Measurements from ENCODE around the gene VCAN. TPM values are rescaled to one million over a fixed set of nuclear protein-coding genes. Genes with fewer than 3 reads are reported as not detected.

VCAN gene
- total and polyA plus RNA-seq, 2 donors from 2014 or later, result 2.1 to 226 TPM

DNA sequence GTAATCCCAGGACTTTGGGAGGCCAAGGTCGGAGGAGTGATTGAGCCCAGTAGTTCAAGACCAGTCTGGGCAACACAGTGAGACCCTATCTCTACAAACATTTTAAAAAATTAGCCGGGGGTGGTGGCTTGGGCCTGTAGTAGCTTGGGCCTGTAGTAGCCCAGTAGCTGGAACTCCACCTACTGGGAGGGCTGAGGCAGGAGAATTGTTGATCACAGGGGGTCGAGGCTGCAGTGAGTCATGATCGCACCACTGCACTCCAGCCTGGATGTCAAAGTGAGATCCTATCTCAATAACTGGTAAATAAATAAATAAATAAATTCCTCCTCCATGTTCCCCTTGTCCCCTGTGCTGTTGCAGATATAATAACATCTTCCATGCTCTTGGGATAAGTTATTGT lies 14.3 kb downstream of the VCAN start:
- Histone ChIP-seq H3K27ac (ENCODE audit: low read depth in 2 of 2, low read length in 2 of 2) (no peak overlapping the region), H3K4me1 (ENCODE audit: control insufficient read depth in 2 of 3, insufficient read depth in 2 of 3, low read depth in 1 of 3, low read length in 3 of 3) (no peaks in the 10 kb centered on the region), H3K9me3 (ENCODE audit: control insufficient read depth in 2 of 3, insufficient read depth in 1 of 3, low read length in 3 of 3) (no peaks in the 10 kb centered on the region), H3K27me3 (ENCODE audit: control insufficient read depth, insufficient read depth, low read length) (no peaks in the 10 kb centered on the region), H3K9ac (ENCODE audit: low read length in 3 of 3) (no peak overlapping the region), H3K36me3 (ENCODE audit: control insufficient read depth in 2 of 3, insufficient read depth in 3 of 3, low read length in 3 of 3) (peaks cover 0 to 24% (median 0%) of the 10 kb centered on the region in 3 donors), H3K4me3 (ENCODE audit: low read length in 3 of 3) (no peak overlapping the region)
- DNase-seq (no peak), FAIRE-seq (no peak)
- intact Hi-C loops (cut with DNase I), result no loop called here
- no peak for TF ChIP-seq CTCF (IDR thresholded peaks at IDR 0.05; ENCODE audit: borderline replicate concordance, extremely low read depth, insufficient read depth)

DNA sequence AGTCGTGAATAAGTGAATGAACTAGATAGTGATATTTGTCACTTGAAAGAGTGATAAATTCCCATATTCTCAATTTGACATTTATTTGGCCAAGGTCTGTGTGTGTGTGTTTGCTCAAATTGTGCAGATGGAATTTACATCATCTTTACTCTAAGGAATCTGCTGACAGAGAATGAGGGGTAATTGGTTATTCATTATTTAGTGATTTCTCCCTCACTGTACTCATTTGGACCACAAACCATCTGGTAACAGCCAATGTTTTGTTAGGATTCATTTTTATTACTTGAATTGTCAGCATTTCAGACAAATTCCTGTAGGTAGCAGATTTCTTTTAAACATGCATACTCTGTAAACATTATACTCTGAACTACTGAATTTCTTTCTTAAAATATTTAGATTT lies 15.6 kb downstream of the VCAN start:
- FAIRE-seq (no peak), DNase-seq (no peak)
- Histone ChIP-seq H3K27me3 (ENCODE audit: control insufficient read depth, insufficient read depth, low read length) (no peaks in the 10 kb centered on the region), H3K4me1 (ENCODE audit: control insufficient read depth in 2 of 3, insufficient read depth in 2 of 3, low read depth in 1 of 3, low read length in 3 of 3) (no peaks in the 10 kb centered on the region), H3K36me3 (ENCODE audit: control insufficient read depth in 2 of 3, insufficient read depth in 3 of 3, low read length in 3 of 3) (peaks cover 0 to 24% (median 0%) of the 10 kb centered on the region in 3 donors), H3K4me3 (ENCODE audit: low read length in 3 of 3) (no peak overlapping the region), H3K9ac (ENCODE audit: low read length in 3 of 3) (no peak overlapping the region), H3K9me3 (ENCODE audit: control insufficient read depth in 2 of 3, insufficient read depth in 1 of 3, low read length in 3 of 3) (no peaks in the 10 kb centered on the region), H3K27ac (ENCODE audit: low read depth in 2 of 2, low read length in 2 of 2) (no peak overlapping the region)
- intact Hi-C loops (cut with DNase I), result no loop called here
- no peak for TF ChIP-seq CTCF (IDR thresholded peaks at IDR 0.05; ENCODE audit: borderline replicate concordance, extremely low read depth, insufficient read depth)

GRCh38 chr5:83488271-83488670 lies 16.7 kb downstream of the VCAN start:
- Histone ChIP-seq H3K4me1 (ENCODE audit: control insufficient read depth in 2 of 3, insufficient read depth in 2 of 3, low read depth in 1 of 3, low read length in 3 of 3) (no peaks in the 10 kb centered on the region), H3K27me3 (ENCODE audit: control insufficient read depth, insufficient read depth, low read length) (no peaks in the 10 kb centered on the region), H3K36me3 (ENCODE audit: control insufficient read depth in 2 of 3, insufficient read depth in 3 of 3, low read length in 3 of 3) (peaks cover 0 to 24% (median 0%) of the 10 kb centered on the region in 3 donors), H3K9me3 (ENCODE audit: control insufficient read depth in 2 of 3, insufficient read depth in 1 of 3, low read length in 3 of 3) (no peaks in the 10 kb centered on the region), H3K27ac (ENCODE audit: low read depth in 2 of 2, low read length in 2 of 2) (no peak overlapping the region), H3K4me3 (ENCODE audit: low read length in 3 of 3) (no peak overlapping the region), H3K9ac (ENCODE audit: low read length in 3 of 3) (no peak overlapping the region)
- FAIRE-seq (no peak), DNase-seq (no peak)
- TF ChIP-seq CTCF (IDR thresholded peaks at IDR 0.05; ENCODE audit: borderline replicate concordance, extremely low read depth, insufficient read depth), result no peak
- intact Hi-C loops (cut with DNase I), result no loop called here

DNA sequence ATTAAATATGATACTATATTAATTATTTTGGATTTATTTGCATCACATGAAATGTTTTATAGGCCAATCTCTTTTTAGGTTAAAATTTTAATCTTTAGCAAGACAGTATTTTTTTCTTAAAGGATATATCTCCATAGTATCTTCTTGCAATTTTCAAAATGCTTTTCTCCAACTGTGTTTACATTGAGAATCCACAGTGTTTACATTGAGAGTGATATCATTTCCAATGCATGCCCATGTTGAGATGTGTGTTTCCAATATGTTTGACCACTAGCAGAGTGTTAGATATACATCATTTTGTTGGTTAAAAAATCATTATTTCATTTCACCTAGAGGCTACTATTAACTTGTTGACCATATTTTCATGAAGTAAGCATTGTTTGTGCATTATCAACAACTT lies 17.3 kb downstream of the VCAN start:
- Histone ChIP-seq H3K4me1 (ENCODE audit: control insufficient read depth in 2 of 3, insufficient read depth in 2 of 3, low read depth in 1 of 3, low read length in 3 of 3) (no peaks in the 10 kb centered on the region), H3K27me3 (ENCODE audit: control insufficient read depth, insufficient read depth, low read length) (no peaks in the 10 kb centered on the region), H3K36me3 (ENCODE audit: control insufficient read depth in 2 of 3, insufficient read depth in 3 of 3, low read length in 3 of 3) (peaks cover 0 to 26% (median 0%) of the 10 kb centered on the region in 3 donors), H3K9ac (ENCODE audit: low read length in 3 of 3) (no peak overlapping the region), H3K27ac (ENCODE audit: low read depth in 2 of 2, low read length in 2 of 2) (no peak overlapping the region), H3K4me3 (ENCODE audit: low read length in 3 of 3) (no peak overlapping the region), H3K9me3 (ENCODE audit: control insufficient read depth in 2 of 3, insufficient read depth in 1 of 3, low read length in 3 of 3) (no peaks in the 10 kb centered on the region)
- FAIRE-seq, result no peak
- no peak for DNase-seq
- intact Hi-C loops (cut with DNase I), result no loop called here
- no peak for TF ChIP-seq CTCF (IDR thresholded peaks at IDR 0.05; ENCODE audit: borderline replicate concordance, extremely low read depth, insufficient read depth)

Data from kidney (tissue), 14 donors.